H9 (cell line): ENCODE data around the gene MBOAT2. TPM values are rescaled to one million over a fixed set of nuclear protein-coding genes. Genes with fewer than 3 reads are reported as not detected.

Source experiments
- DNase-seq: peaks from one replicate; pipeline ENCODE4 v3.0.0-alpha.2; 2017
- H2AFZ ChIP-seq: one replicate; pipeline ENCODE4 v1.6.1; 2013; ENCODE audit warnings: mild to moderate bottlenecking, low read length, control low read depth, moderate library complexity
- H2AK5ac ChIP-seq: 2 replicates; pipeline ENCODE4 v1.6.1; 2013; ENCODE audit warnings: low read length, control low read depth, mixed read lengths; ENCODE audit not compliant: insufficient read length
- H2BK120ac ChIP-seq: one replicate; pipeline ENCODE4 v1.6.1; 2013; ENCODE audit warnings: low read depth, mild to moderate bottlenecking, low read length, control low read depth, inconsistent platforms; ENCODE audit not compliant: poor library complexity, severe bottlenecking
- H2BK12ac ChIP-seq: 2 replicates; pipeline ENCODE4 v1.6.1; 2013; ENCODE audit warnings: low read length, control low read depth, mixed read lengths, low read depth; ENCODE audit not compliant: insufficient read length
- H2BK15ac ChIP-seq: 2 replicates; pipeline ENCODE4 v1.6.1; 2013; ENCODE audit warnings: low read depth, low read length, control low read depth
- H2BK20ac ChIP-seq: one replicate; pipeline ENCODE4 v1.6.1; 2013; ENCODE audit warnings: low read depth, mild to moderate bottlenecking, low read length, control low read depth, inconsistent platforms; ENCODE audit not compliant: poor library complexity, severe bottlenecking
- H2BK5ac ChIP-seq: 2 replicates; pipeline ENCODE4 v1.6.1; 2013; ENCODE audit warnings: low read length, control low read depth, mixed read lengths; ENCODE audit not compliant: insufficient read length
- H3K14ac ChIP-seq: 2 replicates; pipeline ENCODE4 v1.6.1; 2013; ENCODE audit warnings: low read length, control low read depth; ENCODE audit not compliant: insufficient read depth
- H3K18ac ChIP-seq: 2 replicates; pipeline ENCODE4 v1.6.1; 2013; ENCODE audit warnings: low read depth, mild to moderate bottlenecking, mixed read lengths, low read length, control low read depth; ENCODE audit not compliant: insufficient read length
- H3K23ac ChIP-seq: 2 replicates; pipeline ENCODE4 v1.6.1; 2013; ENCODE audit warnings: low read length, control low read depth, mixed read lengths, low read depth; ENCODE audit not compliant: insufficient read length
- H3K23me2 ChIP-seq: 2 replicates; pipeline ENCODE4 v1.6.1; 2013; ENCODE audit warnings: low read depth, mild to moderate bottlenecking, mixed read lengths, low read length, control low read depth; ENCODE audit not compliant: insufficient read length, poor library complexity, severe bottlenecking
- H3K27ac ChIP-seq: 2 replicates; pipeline ENCODE4 v1.5.1; 2013; ENCODE audit warnings: low read length, control low read depth, mixed read lengths, low read depth; ENCODE audit not compliant: insufficient read length
- H3K27me3 ChIP-seq: 2 replicates; pipeline ENCODE4 v1.6.1; 2013; ENCODE audit warnings: low read length, control low read depth, inconsistent platforms; ENCODE audit not compliant: insufficient read depth
- H3K4ac ChIP-seq: 2 replicates; pipeline ENCODE4 v1.6.1; 2013; ENCODE audit warnings: low read depth, mild to moderate bottlenecking, control low read depth, inconsistent platforms, low read length, moderate library complexity
- H3K4me1 ChIP-seq: 2 replicates; pipeline ENCODE4 v1.6.1; 2013; ENCODE audit warnings: low read length, control low read depth, inconsistent platforms; ENCODE audit not compliant: insufficient read depth
- H3K4me2 ChIP-seq: 2 replicates; pipeline ENCODE4 v1.6.1; 2013; ENCODE audit warnings: low read length, control low read depth, mixed read lengths; ENCODE audit not compliant: insufficient read length, insufficient read depth
- H3K56ac ChIP-seq: 2 replicates; pipeline ENCODE4 v1.6.1; 2013; ENCODE audit warnings: low read depth, mild to moderate bottlenecking, mixed read lengths, low read length, control low read depth; ENCODE audit not compliant: insufficient read length
- H3K79me1 ChIP-seq: 2 replicates; pipeline ENCODE4 v1.6.1; 2013; ENCODE audit warnings: low read depth, mild to moderate bottlenecking, moderate library complexity, low read length, control low read depth, inconsistent platforms; ENCODE audit not compliant: insufficient read depth, poor library complexity, severe bottlenecking
- H3K79me2 ChIP-seq: 2 replicates; pipeline ENCODE4 v1.6.1; 2013; ENCODE audit warnings: low read length, control low read depth, inconsistent platforms; ENCODE audit not compliant: insufficient read depth
- H3K9ac ChIP-seq: 2 replicates; pipeline ENCODE4 v1.6.1; 2013; ENCODE audit warnings: low read length, control low read depth, mixed read lengths; ENCODE audit not compliant: insufficient read length; ENCODE audit errors: extremely low read depth
- H3K9me3 ChIP-seq: one replicate; pipeline ENCODE4 v1.6.1; 2013; ENCODE audit warnings: low read depth, low read length, inconsistent platforms; ENCODE audit not compliant: control insufficient read depth
- H3T11ph ChIP-seq: one replicate; pipeline ENCODE4 v1.6.1; 2013; ENCODE audit warnings: mild to moderate bottlenecking, low read length, control low read depth, inconsistent platforms
- H4K20me1 ChIP-seq: one replicate; pipeline ENCODE4 v1.6.1; 2013; ENCODE audit not compliant: control insufficient read depth, insufficient read length, insufficient read depth
- H4K5ac ChIP-seq: 2 replicates; pipeline ENCODE4 v1.6.1; 2013; ENCODE audit warnings: low read depth, mild to moderate bottlenecking, mixed read lengths, low read length, control low read depth; ENCODE audit not compliant: insufficient read length
- H4K8ac ChIP-seq: replicated peaks from 2 replicates; pipeline ENCODE4 v1.6.1; 2013; ENCODE audit warnings: low read length, control low read depth, mixed read lengths, low read depth; ENCODE audit not compliant: insufficient read length
- H4K91ac ChIP-seq: 2 replicates; pipeline ENCODE4 v1.6.1; 2013; ENCODE audit warnings: low read depth, mild to moderate bottlenecking, moderate library complexity, mixed read lengths, low read length, control low read depth; ENCODE audit not compliant: insufficient read length
- H3K27ac Mint-ChIP-seq, 3 experiments: 2 replicates in 2 of 3; 3 replicates in 1 of 3; pipeline ENCODE4 v1.8.0; 2020 to 2021; ENCODE audit warnings: mixed read lengths in 3 of 3, mild to moderate bottlenecking in 1 of 3, moderate library complexity in 1 of 3
- H3K27me3 Mint-ChIP-seq: 2 replicates; pipeline ENCODE4 v1.8.0; 2021; ENCODE audit warnings: low read depth, mild to moderate bottlenecking, moderate library complexity, mixed read lengths
- H3K36me3 Mint-ChIP-seq, 3 experiments: 2 replicates in 2 of 3; 3 replicates in 1 of 3; pipeline ENCODE4 v1.8.0; 2020 to 2021; ENCODE audit warnings: low read depth in 3 of 3, mixed read lengths in 3 of 3; ENCODE audit not compliant: insufficient read depth in 1 of 3
- H3K4me1 Mint-ChIP-seq, 2 experiments: 2 replicates each; pipeline ENCODE4 v1.8.0; 2020; ENCODE audit warnings: mixed read lengths in 2 of 2
- H3K4me3 Mint-ChIP-seq, 2 experiments: 2 replicates in 1 of 2; 3 replicates in 1 of 2; pipeline ENCODE4 v1.8.0; 2020 to 2021; ENCODE audit warnings: mild to moderate bottlenecking in 2 of 2, mixed read lengths in 2 of 2, moderate library complexity in 1 of 2
- H3K9me3 Mint-ChIP-seq, 2 experiments: 2 replicates in 1 of 2; 3 replicates in 1 of 2; pipeline ENCODE4 v1.8.0; 2020; ENCODE audit warnings: mild to moderate bottlenecking in 2 of 2, mixed read lengths in 2 of 2, moderate library complexity in 1 of 2
- CTCF ChIP-seq: fragments of 200-600 bp; sonication (generic); conservative IDR thresholded peaks from 3 replicates; pipeline ENCODE4 v1.8.0; 2021; ENCODE audit warnings: antibody characterized with exemption, mild to moderate bottlenecking
- WGBS: extraction: QIAGEN DNeasy Blood & Tissue Kit; methylation state at CpG from one replicate; pipeline ENCODE4 v1.1.7; 2013; ENCODE audit warnings: missing lambda C conversion rate, low lambda C conversion rate, mixed read lengths; ENCODE audit not compliant: insufficient read length; ENCODE audit errors: extremely low coverage; 5-methylcytosine and 5-hydroxymethylcytosine counted together
- total RNA-seq: library from RNA; stranded (reverse); gene quantifications from 2 replicates; pipeline ENCODE4 v1.2.1, GENCODE V29; 2021

Gene MBOAT2
- total RNA-seq, 1 experiment from 2014 or later: 20.2 TPM

- H3K27me3 Mint-ChIP-seq: peaks cover 3% of the 10 kb centered on the region; the same call in 1 of the 2 replicates
These were observed 165.7 kb downstream of the MBOAT2 start for GRCh38 chr2:8837795-8838140.

More at GRCh38 chr2:8837795-8838140, 165.7 kb downstream of the MBOAT2 start:
- peaks cover 5% of the 10 kb centered on the region for H3K23me2 ChIP-seq
- TF ChIP-seq CTCF: no peak
- H2BK15ac ChIP-seq: no peak overlapping the region
- no peak overlapping the region for H3K23ac ChIP-seq
- H3K9me3 ChIP-seq: no peaks in the 10 kb centered on the region
- no peaks in the 10 kb centered on the region for H3K79me2 ChIP-seq
- no peak overlapping the region for H2BK12ac ChIP-seq
- no peaks in the 10 kb centered on the region for H3K27me3 ChIP-seq
- no peak overlapping the region for H4K5ac ChIP-seq
- peak overlapping the region; percentile 59 for H2AFZ ChIP-seq
- no peak overlapping the region for H3K14ac ChIP-seq
- H3K36me3 Mint-ChIP-seq: no peaks in the 10 kb centered on the region
- H3T11ph ChIP-seq: no peak overlapping the region
- H2BK20ac ChIP-seq: no peak overlapping the region
- H3K4me2 ChIP-seq: peak overlapping the region; percentile 67
- no peak overlapping the region for H3K4ac ChIP-seq
- no peaks in the 10 kb centered on the region for H3K79me1 ChIP-seq
- no peak overlapping the region for H3K18ac ChIP-seq
- H3K27ac Mint-ChIP-seq: no peak overlapping the region
- no peak overlapping the region for H2BK5ac ChIP-seq
- no peak overlapping the region for H3K27ac ChIP-seq
- no peaks in the 10 kb centered on the region for H4K20me1 ChIP-seq
- no peak overlapping the region for H4K8ac ChIP-seq
- H3K56ac ChIP-seq: no peak overlapping the region
- no peak overlapping the region for H4K91ac ChIP-seq
- H3K4me3 Mint-ChIP-seq: peak overlapping the region; percentile 99
- no peak overlapping the region for H2AK5ac ChIP-seq
- H3K4me1 Mint-ChIP-seq: peaks cover 9 to 14% of the 10 kb centered on the region in 2 experiments
- DNase-seq: peak; percentile 72
- 0 out of 2 replicates have a peak, but pooled peaks cover 2% of the 10 kb centered on the region for H3K4me1 ChIP-seq
- H3K9me3 Mint-ChIP-seq: no peaks in the 10 kb centered on the region
- no peak overlapping the region for H2BK120ac ChIP-seq
- H3K9ac ChIP-seq: no peak overlapping the region
- WGBS: no CpG with 5 or more reads among the region's 11 CpGs
